Measurements from ENCODE around the gene DENND2A. TPM values are rescaled to one million over a fixed set of nuclear protein-coding genes. Genes with fewer than 3 reads are reported as not detected.

The DENND2A gene
- total RNA-seq, 1 experiment from 2014 or later = 7.3 TPM

DNA sequence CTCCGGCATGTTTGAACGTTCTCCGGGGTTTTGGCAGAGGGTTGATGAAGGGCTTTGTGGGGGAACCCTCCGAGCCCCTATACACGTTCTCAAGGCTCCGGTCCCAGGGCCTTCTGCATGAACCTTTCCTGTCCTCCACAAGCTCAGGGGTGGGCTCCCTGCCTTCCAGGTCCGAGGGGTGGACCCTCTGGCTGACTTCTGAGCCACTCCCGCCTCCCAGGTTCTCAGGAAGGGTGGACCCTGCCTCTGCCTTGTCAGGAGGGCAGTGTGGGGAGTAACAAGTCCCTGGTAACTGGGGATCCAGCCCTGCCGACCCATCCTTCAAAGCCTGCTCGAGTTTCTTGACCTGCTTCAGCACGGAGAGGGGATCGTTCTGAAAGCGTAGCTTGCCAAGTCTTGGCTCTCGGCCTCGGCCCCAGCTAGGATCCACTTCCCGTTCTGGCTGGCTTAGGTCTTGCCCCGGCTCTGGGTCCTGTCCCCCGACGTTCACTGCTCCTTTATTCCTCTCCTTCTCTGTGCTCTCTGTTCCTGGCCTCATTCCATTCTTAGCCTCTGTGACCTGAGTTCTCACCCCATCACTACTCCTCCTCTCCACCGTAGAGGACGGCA is 38.9 kb downstream of the DENND2A start:
- WGBS (ENCODE audit: extremely low coverage, insufficient read length, low lambda C conversion rate) = no CpG with 5 or more reads among the region's 21 CpGs
- Histone ChIP-seq H4K5ac (ENCODE audit: insufficient read length, low read depth, low read length) (no peak overlapping the region), H4K91ac (ENCODE audit: insufficient read length, low read depth, low read length) (no peak overlapping the region)

More for the DNA sequence above, 38.9 kb downstream of the DENND2A start:
- no peaks in the 10 kb centered on the region for H3K27me3 Mint-ChIP-seq (ENCODE audit: low read depth)
- no peaks in the 10 kb centered on the region for H3K27me3 ChIP-seq (ENCODE audit: insufficient read depth, low read length)
- H3K23me2 ChIP-seq (ENCODE audit: insufficient read length, low read depth, low read length, poor library complexity, severe bottlenecking) = no peaks in the 10 kb centered on the region
- H3K27ac Mint-ChIP-seq = peak overlapping the region in 1 of 3 experiments; percentile 13; a peak in 1 of 7 replicates
- H4K8ac ChIP-seq (replicated peaks; ENCODE audit: insufficient read length, low read depth, low read length) = no peak overlapping the region
- H3K14ac ChIP-seq (ENCODE audit: insufficient read depth, low read length) = no peak overlapping the region; the same call in 1 of the 2 replicates
- H4K20me1 ChIP-seq (ENCODE audit: control insufficient read depth, insufficient read depth, insufficient read length) = no peaks in the 10 kb centered on the region
- no peak overlapping the region for H3K27ac ChIP-seq (ENCODE audit: insufficient read length, low read depth, low read length)
- H3K4me3 Mint-ChIP-seq = no peak overlapping the region
- no peak overlapping the region for H3K4ac ChIP-seq (ENCODE audit: low read depth, low read length)
- H2AFZ ChIP-seq (ENCODE audit: low read length) = no peak overlapping the region
- no peaks in the 10 kb centered on the region for H3K79me1 ChIP-seq (ENCODE audit: insufficient read depth, low read depth, low read length, poor library complexity, severe bottlenecking)
- TF ChIP-seq, protein P1, sequence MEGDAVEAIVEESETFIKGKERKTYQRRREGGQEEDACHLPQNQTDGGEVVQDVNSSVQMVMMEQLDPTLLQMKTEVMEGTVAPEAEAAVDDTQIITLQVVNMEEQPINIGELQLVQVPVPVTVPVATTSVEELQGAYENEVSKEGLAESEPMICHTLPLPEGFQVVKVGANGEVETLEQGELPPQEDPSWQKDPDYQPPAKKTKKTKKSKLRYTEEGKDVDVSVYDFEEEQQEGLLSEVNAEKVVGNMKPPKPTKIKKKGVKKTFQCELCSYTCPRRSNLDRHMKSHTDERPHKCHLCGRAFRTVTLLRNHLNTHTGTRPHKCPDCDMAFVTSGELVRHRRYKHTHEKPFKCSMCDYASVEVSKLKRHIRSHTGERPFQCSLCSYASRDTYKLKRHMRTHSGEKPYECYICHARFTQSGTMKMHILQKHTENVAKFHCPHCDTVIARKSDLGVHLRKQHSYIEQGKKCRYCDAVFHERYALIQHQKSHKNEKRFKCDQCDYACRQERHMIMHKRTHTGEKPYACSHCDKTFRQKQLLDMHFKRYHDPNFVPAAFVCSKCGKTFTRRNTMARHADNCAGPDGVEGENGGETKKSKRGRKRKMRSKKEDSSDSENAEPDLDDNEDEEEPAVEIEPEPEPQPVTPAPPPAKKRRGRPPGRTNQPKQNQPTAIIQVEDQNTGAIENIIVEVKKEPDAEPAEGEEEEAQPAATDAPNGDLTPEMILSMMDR (conservative IDR thresholded peaks at IDR 0.05) = no peak
- no peak overlapping the region for H3K18ac ChIP-seq (ENCODE audit: insufficient read length, low read depth, low read length)
- peaks cover 9 to 13% of the 10 kb centered on the region in 2 experiments for H3K4me1 Mint-ChIP-seq
- no peaks in the 10 kb centered on the region for H3K9me3 ChIP-seq (ENCODE audit: control insufficient read depth, low read depth, low read length)
- no peak overlapping the region for H3K9ac ChIP-seq (ENCODE audit: extremely low read depth, insufficient read length, low read length)
- DNase-seq = no peak
- no peak overlapping the region for H2AK5ac ChIP-seq (ENCODE audit: insufficient read length, low read length)
- H2BK120ac ChIP-seq (ENCODE audit: low read depth, low read length, poor library complexity, severe bottlenecking) = no peak overlapping the region
- no peak overlapping the region for H2BK15ac ChIP-seq (ENCODE audit: low read depth, low read length)
- peaks cover 0 to 5% (median 3%) of the 10 kb centered on the region in 3 experiments; a peak in 4 of 7 replicates for H3K36me3 Mint-ChIP-seq (ENCODE audit: insufficient read depth in 1 of 3, low read depth in 3 of 3)
- H3K4me1 ChIP-seq (ENCODE audit: insufficient read depth, low read length) = no peaks in the 10 kb centered on the region
- no peak overlapping the region for H3K23ac ChIP-seq (ENCODE audit: insufficient read length, low read depth, low read length)
- H2BK5ac ChIP-seq (ENCODE audit: insufficient read length, low read length) = no peak overlapping the region
- H3T11ph ChIP-seq (ENCODE audit: low read length) = no peak overlapping the region
- H3K56ac ChIP-seq (ENCODE audit: insufficient read length, low read depth, low read length) = no peak overlapping the region
- H3K9me3 Mint-ChIP-seq = no peaks in the 10 kb centered on the region
- H2BK20ac ChIP-seq (ENCODE audit: low read depth, low read length, poor library complexity, severe bottlenecking) = no peak overlapping the region
- no peak overlapping the region for H3K4me2 ChIP-seq (ENCODE audit: insufficient read depth, insufficient read length, low read length)
- H2BK12ac ChIP-seq (ENCODE audit: insufficient read length, low read depth, low read length) = no peak overlapping the region
- H3K79me2 ChIP-seq (ENCODE audit: insufficient read depth, low read length) = no peaks in the 10 kb centered on the region
